ENCODE measurements around the gene MIEF1.
"Not testable (repeated sequence)": the region's sequence is repeated elsewhere in the genome, so short reads cannot be mapped to it uniquely, and the experiment has no call there.

Gene MIEF1

DNA sequence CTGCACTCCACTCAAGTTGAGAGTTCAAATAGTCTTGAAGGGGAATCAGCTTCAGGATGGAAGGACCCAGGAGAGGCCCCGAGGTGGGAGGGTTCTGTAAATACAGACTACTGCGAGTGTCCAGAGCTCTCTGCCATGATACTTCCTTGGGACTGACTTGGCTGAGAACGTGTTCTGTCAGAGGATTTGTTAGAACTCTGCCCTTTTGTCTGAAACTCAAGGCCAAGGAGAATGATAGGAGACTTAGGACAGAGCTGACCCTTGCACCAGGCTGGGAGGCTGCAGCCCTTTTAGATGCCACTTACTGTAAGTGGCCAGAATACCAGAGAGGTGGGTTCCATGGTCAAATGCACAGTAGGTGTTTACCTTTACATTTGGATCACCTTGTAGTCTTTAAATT is 15.4 kb downstream of the MIEF1 start:
- no peak for DNase-seq

- no peak for DNase-seq
These were observed 16.2 kb downstream of the MIEF1 start for GRCh38 chr22:39518144-39518786.

GRCh38 chr22:39518996-39519680 is 17.0 kb downstream of the MIEF1 start:
- DNase-seq, result no peak

DNA sequence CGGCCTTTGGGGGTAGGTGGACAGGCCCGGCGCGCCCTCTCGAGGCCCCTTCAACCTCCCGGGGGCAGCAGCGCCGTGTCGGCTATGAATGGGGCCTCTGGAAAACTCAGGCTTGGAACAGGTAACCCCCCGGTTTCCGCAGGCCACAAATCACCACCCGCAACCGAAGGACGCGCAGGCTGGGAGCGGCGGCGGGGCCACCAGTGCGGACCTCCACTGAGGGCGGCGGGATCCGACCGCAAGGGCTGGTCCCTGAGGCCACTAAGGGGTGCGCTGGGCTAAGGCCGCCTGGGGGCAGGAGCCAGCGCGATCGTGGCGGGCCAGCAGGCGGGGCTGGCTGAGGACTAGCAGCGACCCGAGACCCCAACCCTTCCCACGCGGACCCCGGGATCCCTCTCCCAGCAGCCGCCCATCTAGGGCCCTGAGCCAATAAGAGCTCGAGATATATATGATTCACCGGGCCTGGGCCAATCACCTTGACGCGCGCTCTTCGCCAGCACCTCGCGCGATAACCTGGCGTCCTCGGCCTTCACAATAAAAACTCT is 17.7 kb downstream of the MIEF1 start:
- DNase-seq, result peak; percentile 99

GRCh38 chr22:39520226-39521105 is 18.4 kb downstream of the MIEF1 start, which contains the start of gene ATF4:
ATF4 (plus strand) TSS chr22:39520562; CDS start chr22:39521446, 884 bp downstream.
- DNase-seq, result peak; percentile 69

DNA sequence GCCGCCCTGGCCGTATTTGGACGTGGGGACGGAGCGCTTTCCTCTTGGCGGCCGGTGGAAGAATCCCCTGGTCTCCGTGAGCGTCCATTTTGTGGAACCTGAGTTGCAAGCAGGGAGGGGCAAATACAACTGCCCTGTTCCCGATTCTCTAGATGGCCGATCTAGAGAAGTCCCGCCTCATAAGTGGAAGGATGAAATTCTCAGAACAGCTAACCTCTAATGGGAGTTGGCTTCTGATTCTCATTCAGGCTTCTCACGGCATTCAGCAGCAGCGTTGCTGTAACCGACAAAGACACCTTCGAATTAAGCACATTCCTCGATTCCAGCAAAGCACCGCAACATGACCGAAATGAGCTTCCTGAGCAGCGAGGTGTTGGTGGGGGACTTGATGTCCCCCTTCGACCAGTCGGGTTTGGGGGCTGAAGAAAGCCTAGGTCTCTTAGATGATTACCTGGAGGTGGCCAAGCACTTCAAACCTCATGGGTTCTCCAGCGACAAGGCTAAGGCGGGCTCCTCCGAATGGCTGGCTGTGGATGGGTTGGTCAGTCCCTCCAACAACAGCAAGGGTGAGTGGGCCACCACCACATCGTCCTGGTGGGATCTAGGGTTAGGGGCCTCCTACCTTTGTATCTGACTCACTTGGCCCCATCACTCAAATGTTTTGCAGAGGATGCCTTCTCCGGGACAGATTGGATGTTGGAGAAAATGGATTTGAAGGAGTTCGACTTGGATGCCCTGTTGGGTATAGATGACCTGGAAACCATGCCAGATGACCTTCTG is 19.2 kb downstream of the MIEF1 start:
- DNase-seq, result not testable (repeated sequence)

DNA sequence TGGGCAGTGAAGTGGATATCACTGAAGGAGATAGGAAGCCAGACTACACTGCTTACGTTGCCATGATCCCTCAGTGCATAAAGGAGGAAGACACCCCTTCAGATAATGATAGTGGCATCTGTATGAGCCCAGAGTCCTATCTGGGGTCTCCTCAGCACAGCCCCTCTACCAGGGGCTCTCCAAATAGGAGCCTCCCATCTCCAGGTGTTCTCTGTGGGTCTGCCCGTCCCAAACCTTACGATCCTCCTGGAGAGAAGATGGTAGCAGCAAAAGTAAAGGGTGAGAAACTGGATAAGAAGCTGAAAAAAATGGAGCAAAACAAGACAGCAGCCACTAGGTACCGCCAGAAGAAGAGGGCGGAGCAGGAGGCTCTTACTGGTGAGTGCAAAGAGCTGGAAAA is 20.0 kb downstream of the MIEF1 start:
- DNase-seq, result not testable (repeated sequence)

GRCh38 chr22:39522567-39523300 is 20.6 kb downstream of the MIEF1 start:
- DNase-seq, result no peak

- DNase-seq, result no peak
These were observed 22.1 kb downstream of the MIEF1 start for GRCh38 chr22:39524089-39524752.

DNA sequence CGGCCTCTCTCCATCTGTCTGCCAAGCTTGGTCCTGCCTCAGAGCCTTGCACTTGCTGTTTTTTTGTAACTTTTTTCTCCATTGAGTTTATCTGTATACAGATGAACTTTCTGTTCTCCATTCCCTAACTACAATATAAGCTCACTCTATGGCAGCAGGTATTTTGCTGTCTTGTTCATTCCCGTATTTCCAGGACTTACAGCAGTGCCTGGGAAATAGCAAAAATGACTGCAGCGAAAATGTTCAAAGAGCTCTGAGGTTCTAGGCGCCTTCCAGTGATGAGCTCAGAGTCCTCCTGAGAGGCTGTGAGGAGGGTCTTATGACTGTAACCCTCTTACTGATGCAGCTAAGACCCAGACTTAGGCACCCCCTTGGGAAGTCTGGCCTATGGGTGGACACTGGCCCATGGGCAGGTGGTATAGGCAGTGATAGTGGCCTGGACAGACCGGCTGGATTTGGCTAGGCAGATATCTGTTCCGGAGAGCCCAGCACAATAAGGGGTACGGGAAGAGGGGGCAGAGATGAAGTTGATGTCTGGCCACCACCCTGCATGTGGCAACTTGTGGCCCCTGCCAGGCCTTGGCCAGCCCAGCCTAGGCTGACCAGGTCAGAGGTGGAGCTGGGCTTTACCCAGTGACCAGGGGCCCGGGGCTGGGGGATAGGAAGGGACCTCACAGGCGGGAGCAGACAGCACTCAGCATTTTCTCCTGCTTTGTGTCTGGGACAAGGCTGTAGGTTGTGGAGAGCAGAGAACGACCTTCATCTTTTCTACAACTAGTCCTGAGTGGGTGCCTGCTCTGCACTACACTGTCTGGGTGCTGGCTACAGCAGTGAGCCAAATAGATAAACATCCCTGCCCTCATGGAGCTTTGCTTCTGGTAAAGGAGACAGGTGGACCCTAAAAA is 22.9 kb downstream of the MIEF1 start:
- no peak for DNase-seq

DNA sequence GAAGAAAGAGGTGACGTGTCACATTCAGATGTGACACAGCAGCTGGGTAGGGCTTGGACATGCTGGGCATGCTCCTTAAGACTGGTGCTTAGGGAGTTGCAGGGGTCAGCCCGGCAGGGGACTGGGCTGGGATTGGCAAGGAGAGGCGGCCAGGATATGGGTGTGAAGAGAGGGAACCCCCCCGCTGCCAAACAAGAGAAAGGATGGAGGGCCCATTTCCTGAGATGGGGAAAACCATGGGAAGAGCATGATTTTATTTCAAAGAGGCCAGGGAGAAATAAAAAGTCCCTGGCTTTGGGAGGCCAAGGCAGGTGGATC is 23.5 kb downstream of the MIEF1 start:
- DNase-seq, result no peak

DNA sequence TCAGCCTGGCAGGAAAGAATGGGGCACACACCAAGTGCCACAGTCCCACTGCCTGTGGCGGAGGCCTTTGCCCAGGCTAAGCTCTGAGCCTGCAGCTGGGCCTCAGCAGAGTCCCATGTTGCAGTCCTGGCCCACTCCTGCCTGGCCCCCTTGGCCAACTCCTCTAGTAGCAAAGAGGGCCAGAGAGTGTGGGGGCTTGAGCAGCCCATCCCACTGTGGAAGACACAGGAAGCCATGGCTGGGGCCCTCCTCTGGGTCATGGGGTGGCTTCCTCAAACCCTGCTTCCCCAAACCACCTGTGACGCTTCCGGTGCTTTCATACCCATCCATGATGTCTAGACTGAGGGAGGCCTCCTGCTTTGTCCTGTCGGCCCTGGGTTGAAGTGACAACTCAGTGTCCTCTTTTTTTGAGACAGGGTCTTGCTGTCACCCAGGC is 24.7 kb downstream of the MIEF1 start:
- peak; percentile 24 for DNase-seq

DNA sequence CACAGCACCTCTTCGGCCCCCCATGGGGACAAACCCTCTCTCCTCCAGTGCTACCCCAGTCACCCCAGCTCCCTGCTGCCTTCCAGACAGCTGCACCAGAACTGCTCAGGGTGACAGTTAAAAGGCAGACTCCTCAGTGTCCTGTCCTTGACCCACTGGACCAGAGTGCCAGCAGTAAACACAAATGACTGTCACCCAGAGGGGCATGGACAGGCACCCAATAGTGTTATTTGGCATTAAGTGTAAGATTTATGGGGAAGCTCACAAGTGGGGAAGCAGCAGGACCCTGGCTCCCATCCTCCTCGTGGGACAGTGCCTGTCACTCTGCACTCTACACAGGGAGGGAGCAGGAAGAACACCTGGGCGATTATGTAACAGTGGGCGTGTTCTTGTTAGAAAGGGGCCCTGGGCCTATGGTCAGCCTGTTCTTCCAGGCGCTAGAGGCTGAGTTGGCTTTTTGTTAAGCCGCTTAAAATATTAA is 25.4 kb downstream of the MIEF1 start:
- DNase-seq, result no peak

DNA sequence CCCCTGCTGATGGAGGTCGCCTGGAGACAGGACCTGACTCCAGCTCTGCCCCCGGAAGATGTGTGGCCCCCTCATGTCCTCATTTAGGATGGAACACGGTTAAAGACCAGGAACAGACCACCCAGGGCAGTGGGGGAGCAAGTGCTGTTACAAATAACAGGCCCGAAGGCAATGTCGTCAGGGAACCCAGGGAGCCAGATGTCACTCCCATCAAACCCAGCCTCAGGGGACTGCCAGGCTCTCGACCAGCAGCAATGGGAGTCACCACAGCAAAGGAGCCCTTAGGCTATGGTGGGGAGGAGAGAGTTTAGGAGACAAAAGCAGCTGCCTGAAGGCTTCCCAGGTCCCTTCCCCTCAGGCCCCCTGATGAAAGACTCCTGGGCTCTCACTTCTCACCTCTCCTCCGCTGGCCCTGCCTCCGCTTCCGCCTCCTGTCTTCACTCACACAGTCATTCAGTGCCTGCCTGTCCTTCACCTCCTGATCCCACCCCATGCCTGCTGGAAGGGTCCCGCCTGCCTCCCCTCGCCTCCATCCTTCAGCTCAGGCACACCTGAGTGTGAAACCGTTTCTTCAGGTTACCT is 26.1 kb downstream of the MIEF1 start:
- no peak for DNase-seq

- DNase-seq, result peak; percentile 90
These were observed 26.8 kb downstream of the MIEF1 start for GRCh38 chr22:39528681-39529486.

GRCh38 chr22:39529487-39529851 is 27.4 kb downstream of the MIEF1 start:
- DNase-seq, result no peak

GRCh38 chr22:39530116-39530515 is 28.0 kb downstream of the MIEF1 start:
- DNase-seq, result no peak

GRCh38 chr22:39530692-39531331 is 28.7 kb downstream of the MIEF1 start:
- DNase-seq, result peak; percentile 18
